Measurements from ENCODE around the gene TP53RK. TPM values are rescaled to one million over a fixed set of nuclear protein-coding genes. Genes with fewer than 3 reads are reported as not detected.

The TP53RK gene
- total and polyA plus RNA-seq, 2 of the 13 experiments (the other 11 are each of a cell fraction or from before 2014, with no cell fraction given): 12.9 to 25.5 TPM

GRCh38 chr20:46640536-46641311 is 48.5 kb downstream of the TP53RK start (continued):
- TF ChIP-seq ZNF142 (CRISPR knock-in tag; IDR thresholded peaks at IDR 0.05): 0 out of 2 replicates have a peak, but pooled peaks have one; percentile 17
- no peak for TF ChIP-seq HNRNPK (IDR thresholded peaks at IDR 0.05; ENCODE audit: low read depth, low read length, poor library complexity, severe bottlenecking)
- no peak for TF ChIP-seq DDIT3 (CRISPR knock-in tag; IDR thresholded peaks at IDR 0.05)
- no peak for TF ChIP-seq POLR2A (IDR thresholded peaks at IDR 0.05; ENCODE audit: insufficient read depth in 1 of 2, low read depth in 2 of 2, low read length in 2 of 2)
- TF ChIP-seq ZFP37 (CRISPR knock-in tag; IDR thresholded peaks at IDR 0.05; ENCODE audit: borderline replicate concordance): 0 out of 2 replicates have a peak, but pooled peaks have one; percentile 67
- no peak for TF ChIP-seq TEAD2 (CRISPR knock-in tag; IDR thresholded peaks at IDR 0.05)
- TF ChIP-seq AKAP8 (CRISPR knock-in tag; IDR thresholded peaks at IDR 0.05): no peak; the same call in 1 of the 2 replicates
- TF ChIP-seq U2AF2 (IDR thresholded peaks at IDR 0.05; ENCODE audit: low read depth, low read length): no peak
- TF ChIP-seq ZNF282 (IDR thresholded peaks at IDR 0.05; ENCODE audit: partially characterized antibody): no peak
- TF ChIP-seq KDM1A (CRISPR knock-in tag; IDR thresholded peaks at IDR 0.05): peak; percentile 94; the same call in 1 of the 2 replicates
- TF ChIP-seq ZNF503 (CRISPR knock-in tag; IDR thresholded peaks at IDR 0.05): peak; percentile 79; the same call in 1 of the 2 replicates
- TF ChIP-seq MXD1 (CRISPR knock-in tag; IDR thresholded peaks at IDR 0.05): peak; percentile 48; the same call in 1 of the 2 replicates
- peak; percentile 95; the same call in 1 of the 2 replicates for TF ChIP-seq ZNF292 (CRISPR knock-in tag; IDR thresholded peaks at IDR 0.05; ENCODE audit: borderline replicate concordance, low read depth)
- peak; percentile 28; the same call in 1 of the 2 replicates for TF ChIP-seq IRF9 (CRISPR knock-in tag; IDR thresholded peaks at IDR 0.05; ENCODE audit: borderline replicate concordance)
- peak; percentile 16; the same call in 1 of the 2 replicates for TF ChIP-seq ZFP41 (CRISPR knock-in tag; IDR thresholded peaks at IDR 0.05; ENCODE audit: borderline replicate concordance)
- TF ChIP-seq ZFX (CRISPR knock-in tag; IDR thresholded peaks at IDR 0.05; ENCODE audit: low read depth): peak; percentile 56
- no peak for TF ChIP-seq CHD2 (IDR thresholded peaks at IDR 0.05; ENCODE audit: low read depth, low read length)
- TF ChIP-seq ZNF263 (CRISPR knock-in tag; IDR thresholded peaks at IDR 0.05): peak; percentile 76
- TF ChIP-seq RBM22 (optimal IDR thresholded peaks at IDR 0.05; ENCODE audit: low read length): no peak
- TF ChIP-seq ZNF160 (CRISPR knock-in tag; IDR thresholded peaks at IDR 0.05): no peak

Measured in HepG2 (cell line).